Fibroblast of skin of right quadriceps (primary cell): ENCODE results near the gene NOBOX.
"Not testable (repeated sequence)": the region's sequence is repeated elsewhere in the genome, so short reads cannot be mapped to it uniquely, and the experiment has no call there.

ENCODE experiments used
- DNase-seq: peaks from one replicate; pipeline ENCODE4 v3.0.0-alpha.2; 2013

The NOBOX gene

DNA sequence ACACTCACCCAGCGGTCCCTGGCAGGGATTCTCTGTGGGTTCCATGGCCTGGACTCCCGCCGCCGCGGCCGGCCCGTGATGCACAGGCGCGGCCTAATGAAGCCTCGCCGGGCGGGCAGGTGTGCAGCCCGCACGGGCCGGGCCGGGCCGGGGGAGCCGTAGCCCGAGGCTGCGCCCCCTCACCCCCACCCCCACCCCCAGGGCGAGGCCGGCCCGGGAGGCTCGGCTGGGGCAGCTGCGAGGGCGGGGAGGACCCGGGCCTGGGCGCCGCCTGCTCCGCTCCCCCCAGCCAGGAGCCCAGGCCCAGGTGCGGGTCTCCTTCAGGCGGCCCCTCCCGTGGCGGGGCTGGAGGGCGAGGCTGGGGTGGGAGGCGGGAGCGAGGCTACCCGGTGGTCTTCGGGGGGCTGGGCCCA, at the start of gene NOBOX:
TSS of gene NOBOX (minus strand) at position 45 of the 413 bp plus-strand sequence.
- DNase-seq, result no peak

DNA sequence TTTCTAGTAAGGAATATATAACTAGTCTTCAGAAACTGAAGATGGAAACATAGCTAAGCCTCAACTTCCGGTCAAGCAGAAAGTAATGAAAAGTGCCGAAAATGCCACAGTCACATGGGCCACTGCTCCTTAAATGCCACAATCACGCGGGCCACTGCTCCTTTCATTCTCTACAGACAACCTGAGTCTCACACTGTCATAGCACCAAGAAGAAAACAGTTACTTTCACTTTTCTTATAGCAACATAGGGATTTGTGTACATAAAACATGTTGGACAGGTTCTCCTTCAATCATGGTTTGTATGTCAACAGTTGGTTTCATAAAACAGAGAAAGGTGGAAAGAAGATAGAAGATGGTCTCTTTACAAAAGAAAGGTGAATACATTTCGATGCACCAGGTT, 48.6 kb upstream of the NOBOX start:
- DNase-seq, result no peak

- no peak for DNase-seq
These were observed 42.1 kb upstream of the NOBOX start for GRCh38 chr7:144445590-144445989.

DNA sequence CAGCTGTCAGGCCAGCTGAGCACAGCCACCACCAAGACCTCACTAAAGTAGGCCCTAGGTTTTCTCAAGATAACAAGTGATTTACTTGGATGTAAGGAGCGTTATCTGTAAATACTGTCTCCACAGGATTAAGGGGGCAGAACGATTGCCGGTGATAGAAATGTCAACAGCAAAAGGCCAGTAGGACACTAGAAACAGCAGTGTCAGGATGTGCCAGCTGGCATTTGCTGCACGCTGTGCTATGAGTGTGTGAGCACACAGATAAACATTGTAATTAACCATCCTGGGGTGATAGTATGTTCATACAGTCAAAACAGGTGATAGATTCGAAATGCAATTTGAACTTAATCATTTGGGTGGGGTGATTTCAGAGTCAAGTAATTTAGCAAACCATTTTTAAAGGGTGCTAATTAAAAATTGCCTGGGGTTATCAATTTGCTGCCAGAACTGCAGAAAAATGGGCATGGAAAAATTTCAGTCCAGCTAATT, 36.3 kb upstream of the NOBOX start:
- DNase-seq, result no peak

DNA sequence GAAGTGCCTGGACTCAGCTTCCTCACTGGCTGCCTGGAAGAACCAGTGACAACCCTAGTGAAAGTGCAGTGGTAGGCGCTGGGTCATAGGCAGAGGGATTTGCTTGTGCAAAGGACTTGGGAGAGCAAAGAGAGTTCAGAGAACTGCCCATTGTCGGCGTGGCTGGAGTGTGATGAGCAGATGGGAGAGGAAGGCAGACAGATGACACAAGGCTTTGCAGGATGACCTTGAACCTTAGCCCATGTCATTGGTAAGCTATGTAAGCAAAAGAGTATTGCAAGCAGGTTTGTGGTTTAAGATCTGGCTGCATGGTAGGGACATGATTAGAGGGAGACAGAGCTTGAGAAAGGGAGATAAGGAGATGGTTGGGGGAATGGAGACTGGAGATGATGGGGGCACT, 35.3 kb upstream of the NOBOX start:
- DNase-seq, result no peak

DNA sequence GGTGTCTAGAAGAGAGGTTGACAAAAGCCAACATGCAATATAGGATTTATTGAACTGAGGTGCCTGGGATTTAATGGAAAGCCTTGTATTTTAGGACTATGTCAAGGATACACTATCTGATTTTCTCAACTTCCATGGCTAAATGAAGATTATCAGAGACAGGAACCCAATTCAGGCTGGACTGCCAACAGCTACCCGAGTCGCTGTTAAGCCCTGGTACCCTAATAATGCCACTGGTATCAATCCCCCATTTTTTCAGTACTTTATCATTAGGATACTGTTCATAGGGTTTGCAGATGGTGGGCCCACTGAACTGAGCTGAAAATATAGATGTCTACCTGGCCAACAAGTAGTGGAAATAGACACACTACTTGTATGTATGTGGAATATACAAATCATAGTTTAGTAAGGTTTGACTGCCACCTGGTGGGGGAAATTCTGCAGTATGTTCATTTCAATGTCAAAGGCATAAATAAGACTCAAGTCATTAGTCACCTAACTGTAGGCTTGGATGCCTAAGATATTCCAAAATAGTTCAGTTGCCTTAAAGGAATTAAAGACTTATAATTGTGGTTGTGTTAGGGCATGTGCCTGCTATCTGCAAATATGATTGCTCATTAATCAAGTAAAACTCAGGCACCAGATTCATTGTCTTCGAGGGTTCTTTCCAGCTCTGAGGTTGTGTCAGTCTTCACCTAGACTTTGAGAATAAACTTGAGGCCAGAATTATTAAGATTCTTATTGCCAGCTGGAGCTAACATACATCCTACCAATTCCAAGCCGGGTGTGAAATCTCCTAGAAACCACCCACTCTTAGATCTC, 34.1 kb upstream of the NOBOX start:
- peak; percentile 54 for DNase-seq

DNA sequence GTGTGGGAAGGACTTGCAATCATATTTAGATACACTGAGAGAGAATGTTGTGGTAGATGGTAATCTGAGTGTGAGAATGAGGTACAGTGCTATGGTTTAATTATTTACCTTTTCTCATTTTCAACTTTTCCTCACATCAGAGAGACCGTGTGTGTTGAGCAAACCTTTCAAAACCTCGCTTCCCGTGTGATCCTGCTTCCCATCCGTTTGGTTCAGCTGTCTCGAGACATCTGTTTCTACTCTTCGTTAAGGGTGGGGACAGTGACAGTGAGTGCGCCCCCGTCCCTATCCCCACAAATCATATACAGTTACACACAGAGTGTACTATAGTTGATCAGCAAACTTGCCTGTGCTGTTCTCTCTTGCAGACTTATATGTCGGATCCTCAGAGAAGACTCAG, 33.0 kb upstream of the NOBOX start:
- no peak for DNase-seq

DNA sequence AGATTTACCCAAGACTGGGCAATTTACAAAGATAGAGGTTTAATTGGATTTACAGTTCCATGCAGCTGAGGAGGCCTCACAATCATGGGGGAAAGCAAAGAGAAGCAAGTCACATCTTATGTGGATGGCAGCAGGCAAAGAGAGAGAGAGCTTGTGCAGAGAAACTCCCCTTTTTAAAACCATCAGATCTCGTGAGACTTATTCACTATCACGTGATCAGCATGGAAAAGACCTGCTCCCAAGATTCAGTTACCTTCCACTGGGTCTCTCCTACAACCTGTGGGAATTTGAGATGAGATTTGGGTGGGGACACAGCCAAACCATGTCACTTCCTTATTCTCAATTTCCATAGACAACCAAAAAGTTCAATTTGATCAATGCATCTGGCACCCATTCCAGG, 24.9 kb upstream of the NOBOX start:
- DNase-seq, result no peak

DNA sequence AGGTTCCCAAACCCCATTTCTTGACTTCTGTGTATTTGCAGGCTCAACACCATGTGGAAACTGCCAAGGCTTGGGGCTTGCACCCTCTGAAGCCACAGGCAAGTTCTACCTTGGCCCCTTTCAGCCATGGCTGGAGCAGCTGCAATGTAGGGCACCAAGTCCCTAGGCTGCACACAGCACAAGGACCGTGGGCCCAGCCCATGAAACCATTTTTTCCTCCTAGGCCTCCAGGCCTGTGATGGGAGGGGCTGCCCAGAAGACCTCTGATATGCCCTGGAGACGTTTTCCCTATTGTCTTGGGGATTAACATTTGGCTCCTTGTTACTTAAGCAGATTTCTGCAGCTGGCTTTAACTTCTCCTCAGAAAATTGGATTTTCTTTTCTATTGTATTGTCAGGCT, 24.0 kb upstream of the NOBOX start:
- not testable (repeated sequence) for DNase-seq

- DNase-seq, result not testable (repeated sequence)
These were observed 15.4 kb upstream of the NOBOX start for GRCh38 chr7:144418931-144419330.

DNA sequence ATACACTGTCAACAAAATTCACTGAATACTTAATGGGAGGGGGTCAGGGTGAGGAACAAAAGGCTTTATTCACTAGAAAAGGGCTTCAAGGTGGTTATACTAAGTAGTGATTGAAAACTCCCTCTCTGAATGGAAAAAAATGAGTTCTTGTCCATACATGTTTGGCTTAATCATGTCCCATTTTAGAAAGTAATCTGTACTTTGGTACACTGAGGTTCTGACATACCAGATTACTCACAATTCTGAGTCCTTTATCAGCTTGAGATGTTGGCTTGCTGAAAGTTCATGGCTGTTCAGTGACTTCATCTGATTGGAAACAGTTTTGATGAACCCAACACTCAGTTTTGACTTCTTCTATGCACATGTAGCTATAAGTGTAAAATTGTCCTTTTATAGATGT, 12.8 kb upstream of the NOBOX start:
- DNase-seq, result no peak

DNA sequence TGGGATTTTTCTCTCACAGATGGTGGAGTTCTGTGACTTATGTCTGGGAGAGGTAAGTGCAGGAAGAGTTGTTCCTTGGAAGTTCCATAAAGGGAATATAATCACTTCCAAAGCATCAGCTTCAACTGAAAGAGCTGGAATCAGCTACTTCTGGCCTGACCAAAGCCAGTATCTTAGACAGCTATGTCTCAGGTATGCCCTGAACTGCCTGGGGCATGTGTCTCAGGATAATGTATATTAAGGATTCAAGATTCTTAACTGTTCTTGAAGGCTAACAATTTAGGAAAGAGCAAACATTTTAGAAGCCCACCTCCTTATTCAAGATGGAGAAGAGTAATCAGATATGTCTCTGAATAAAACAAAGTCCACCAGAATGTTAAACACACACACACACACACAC, 12.4 kb upstream of the NOBOX start:
- DNase-seq, result no peak

GRCh38 chr7:144414815-144415214, 11.3 kb upstream of the NOBOX start:
- no peak for DNase-seq

DNA sequence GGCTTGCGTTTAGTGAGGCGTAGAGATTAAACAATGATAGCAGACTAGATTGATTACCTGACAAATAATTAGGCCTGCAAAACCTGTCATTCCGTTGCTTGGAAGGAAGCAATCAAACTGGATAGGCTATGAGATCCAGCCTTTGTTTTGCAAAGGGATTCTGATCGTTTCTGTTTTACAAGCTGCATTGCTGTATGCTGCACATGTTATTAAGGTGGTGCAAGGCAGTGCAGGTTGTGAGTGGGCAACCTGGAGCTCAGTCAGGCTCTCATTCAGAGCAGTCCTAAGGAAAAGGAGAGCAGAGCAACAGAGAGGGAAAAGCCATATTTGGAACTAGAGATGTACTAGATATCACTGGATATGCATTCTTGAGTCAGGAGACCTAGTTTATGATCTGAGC, 6.9 kb upstream of the NOBOX start:
- DNase-seq, result no peak

GRCh38 chr7:144408121-144408520, 4.6 kb upstream of the NOBOX start:
- DNase-seq, result peak; percentile 24

DNA sequence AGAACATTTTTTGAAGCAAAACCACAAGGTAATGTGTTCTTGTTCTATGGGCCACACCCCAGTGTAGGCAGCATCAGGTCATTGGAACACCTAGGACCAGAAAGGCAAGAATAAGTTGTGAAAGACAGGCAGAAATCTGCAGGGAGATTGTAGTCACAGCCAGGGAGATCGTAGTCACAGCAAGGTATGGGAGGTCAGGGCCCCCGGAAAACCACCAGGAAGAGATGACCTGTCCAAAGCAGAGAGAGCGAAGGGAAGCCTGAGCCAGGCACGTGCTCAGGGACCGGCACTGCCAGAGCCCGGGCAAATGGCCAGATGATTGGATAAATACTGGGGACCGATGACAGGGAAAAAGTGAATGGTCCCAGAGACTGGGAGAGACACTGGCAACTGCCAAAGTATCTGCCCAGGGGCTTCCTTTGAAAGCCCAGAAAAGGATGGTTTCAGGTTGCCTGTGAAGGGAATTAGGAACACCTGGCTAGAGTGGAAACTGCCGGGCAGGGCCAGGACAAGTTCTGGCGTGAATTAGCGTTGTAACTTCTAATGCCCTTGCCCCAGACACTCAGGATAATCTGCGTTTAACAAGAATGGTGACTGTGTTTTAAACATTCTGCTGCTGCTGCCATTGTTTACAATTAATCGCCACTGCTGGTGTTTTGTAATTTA, 3.9 kb upstream of the NOBOX start:
- no peak for DNase-seq

GRCh38 chr7:144404946-144405345, 1.5 kb upstream of the NOBOX start:
- no peak for DNase-seq

- no peak for DNase-seq
These were observed 391 bp downstream of the NOBOX start for GRCh38 chr7:144403102-144403501.

GRCh38 chr7:144401490-144401889, 2.0 kb downstream of the NOBOX start:
- DNase-seq, result no peak

GRCh38 chr7:144399946-144400345, 3.5 kb downstream of the NOBOX start:
- no peak for DNase-seq

DNA sequence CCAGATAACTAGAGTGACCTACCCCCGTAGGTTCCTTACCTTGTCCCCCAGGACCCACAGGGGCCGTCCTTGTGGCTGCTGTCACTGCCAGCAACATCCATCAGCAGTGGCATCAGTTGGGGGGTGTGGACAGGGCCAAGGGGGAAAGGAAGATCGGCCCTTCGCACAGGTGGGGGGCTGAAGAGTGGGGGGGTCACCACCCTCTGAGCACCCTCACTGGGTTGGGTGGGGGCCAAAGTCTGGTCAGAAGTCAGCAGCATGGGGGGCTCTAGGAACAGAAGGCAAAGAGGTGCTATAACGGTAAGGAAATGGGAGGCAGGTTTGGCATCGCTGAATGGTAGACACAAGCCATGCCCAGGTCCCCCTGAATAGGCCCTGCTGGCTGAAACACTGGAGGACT, 4.6 kb downstream of the NOBOX start:
- no peak for DNase-seq

DNA sequence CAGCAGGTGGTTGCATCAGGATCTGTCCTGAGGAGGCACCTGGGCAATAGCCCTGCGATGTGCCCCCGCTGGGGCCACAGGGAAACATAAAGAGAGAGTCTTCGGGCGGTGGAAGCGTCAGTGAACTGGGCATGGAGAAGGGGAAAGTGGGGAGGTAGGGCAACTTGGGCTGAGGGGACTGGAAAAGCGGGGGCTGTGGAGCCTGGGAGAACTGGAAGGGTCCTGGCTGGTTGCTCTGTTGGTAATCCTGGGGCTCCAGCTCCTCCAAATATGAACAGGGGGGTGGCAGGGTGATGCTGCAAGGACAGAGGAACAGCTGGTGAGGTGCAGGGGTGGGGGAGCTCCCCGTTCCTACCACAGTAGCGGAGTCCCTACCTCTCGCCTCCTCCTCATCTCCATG, 5.2 kb downstream of the NOBOX start:
- no peak for DNase-seq

GRCh38 chr7:144397086-144397485, 6.4 kb downstream of the NOBOX start:
- DNase-seq, result no peak

- peak; percentile 62 for DNase-seq
These were observed 11.7 kb downstream of the NOBOX start for GRCh38 chr7:144391823-144392255.
